ENCODE measurements around the gene HOMER2. TPM values are rescaled to one million over a fixed set of nuclear protein-coding genes. Genes with fewer than 3 reads are reported as not detected.
A peak's percentile ranks its signal among the peaks of the same experiment; 100 is the strongest.

HOMER2 gene
- total RNA-seq, 2 experiments from 2014 or later: 0.85 to 1.6 TPM

GRCh38 chr15:82807920-82808633, 144.4 kb downstream of the HOMER2 start:
- TF ChIP-seq, protein P1, sequence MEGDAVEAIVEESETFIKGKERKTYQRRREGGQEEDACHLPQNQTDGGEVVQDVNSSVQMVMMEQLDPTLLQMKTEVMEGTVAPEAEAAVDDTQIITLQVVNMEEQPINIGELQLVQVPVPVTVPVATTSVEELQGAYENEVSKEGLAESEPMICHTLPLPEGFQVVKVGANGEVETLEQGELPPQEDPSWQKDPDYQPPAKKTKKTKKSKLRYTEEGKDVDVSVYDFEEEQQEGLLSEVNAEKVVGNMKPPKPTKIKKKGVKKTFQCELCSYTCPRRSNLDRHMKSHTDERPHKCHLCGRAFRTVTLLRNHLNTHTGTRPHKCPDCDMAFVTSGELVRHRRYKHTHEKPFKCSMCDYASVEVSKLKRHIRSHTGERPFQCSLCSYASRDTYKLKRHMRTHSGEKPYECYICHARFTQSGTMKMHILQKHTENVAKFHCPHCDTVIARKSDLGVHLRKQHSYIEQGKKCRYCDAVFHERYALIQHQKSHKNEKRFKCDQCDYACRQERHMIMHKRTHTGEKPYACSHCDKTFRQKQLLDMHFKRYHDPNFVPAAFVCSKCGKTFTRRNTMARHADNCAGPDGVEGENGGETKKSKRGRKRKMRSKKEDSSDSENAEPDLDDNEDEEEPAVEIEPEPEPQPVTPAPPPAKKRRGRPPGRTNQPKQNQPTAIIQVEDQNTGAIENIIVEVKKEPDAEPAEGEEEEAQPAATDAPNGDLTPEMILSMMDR (IDR thresholded peaks at IDR 0.05): no peak
- Histone ChIP-seq H3K9me3 (ENCODE audit: control insufficient read depth in 1 of 2, insufficient read depth in 1 of 2, low read length in 2 of 2) (no peaks in the 10 kb centered on the region), H3K36me3 (ENCODE audit: insufficient read depth, low read length) (peaks cover 10% of the 10 kb centered on the region), H3K4me1 (ENCODE audit: insufficient read depth, low read length) (peaks cover 21% of the 10 kb centered on the region), H3K4me3 (ENCODE audit: low read length) (no peak overlapping the region), H3K27me3 (ENCODE audit: control insufficient read depth in 1 of 2, insufficient read depth in 2 of 2, low read length in 2 of 2) (no peaks in the 10 kb centered on the region), H3K27ac (ENCODE audit: low read depth in 1 of 2, low read length in 2 of 2) (no peak overlapping the region)
- Mint-ChIP-seq H3K27me3 (peaks cover 8% of the 10 kb centered on the region), H3K4me3 (peak overlapping the region; percentile 57), H3K4me1 (ENCODE audit: low read depth) (peaks cover 29% of the 10 kb centered on the region), H3K9me3 (no peaks in the 10 kb centered on the region), H3K36me3 (ENCODE audit: low read depth) (peaks cover 23% of the 10 kb centered on the region), H3K27ac (peak overlapping the region; percentile 94)
- ChIA-PET CTCF (interaction anchor here (1.0 to 1.5 kb wide), 2 partner anchors 57 to 204 kb away, joined by 3 to 6 read pairs; partner anchors contain the start of gene C15orf40), POLR2A (interaction anchor here (0.7 to 4.1 kb wide), 2 partner anchors 28 to 268 kb away, joined by 3 to 45 read pairs; partner anchors contain the start of gene RPS17)
- ATAC-seq (ENCODE audit: poor library complexity): no peak
- DNase-seq: no peak
- intact Hi-C loops (cut with DNase I, micrococcal nuclease): loop anchor here (2.0 to 5.0 kb wide), 6 partner anchors 57 to 267 kb away; partner anchors contain the start of genes RPS17 (in 2 of the 2) and BTBD1 (in 1 of the 2)

DNA sequence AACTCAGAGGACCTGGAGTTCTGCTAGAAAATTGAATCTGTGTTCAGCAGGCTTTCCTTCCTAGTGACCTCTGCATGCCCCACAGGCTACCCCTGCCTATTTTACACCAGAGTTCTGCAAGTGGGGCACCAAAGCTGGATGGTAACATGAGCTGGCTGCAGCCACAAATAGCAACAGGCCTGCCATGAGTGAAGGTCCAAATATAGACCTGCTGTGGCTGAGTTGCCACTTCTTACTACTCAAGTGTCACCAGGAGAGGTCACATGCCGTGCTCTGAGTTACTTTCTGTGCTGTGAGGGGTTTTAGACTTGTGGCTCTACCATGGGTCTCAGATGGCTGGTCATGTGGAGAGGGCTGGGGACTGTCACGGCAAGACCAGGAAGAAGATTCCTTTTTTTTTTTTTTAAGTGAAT, 146.5 kb downstream of the HOMER2 start, which contains the start of gene FSD2:
Gene FSD2 (minus strand): TSS at position 76 of the 413 bp plus-strand sequence. CDS start 18,679 bp downstream, outside the sequence.
- H3K4me3 Mint-ChIP-seq: no peak within 1 kb of the TSS
- H3K4me1 Mint-ChIP-seq (ENCODE audit: low read depth): peaks cover 10% of the 10 kb centered on the region
- no peaks in the 10 kb centered on the region for H3K9me3 Mint-ChIP-seq
- Histone ChIP-seq H3K27me3 (ENCODE audit: control insufficient read depth in 1 of 2, insufficient read depth in 2 of 2, low read length in 2 of 2) (peaks cover 0 to 11% of the 10 kb centered on the region in 2 experiments), H3K4me3 (ENCODE audit: low read length) (no peak within 1 kb of the TSS), H3K9me3 (ENCODE audit: control insufficient read depth in 1 of 2, insufficient read depth in 1 of 2, low read length in 2 of 2) (no peaks in the 10 kb centered on the region), H3K36me3 (ENCODE audit: insufficient read depth, low read length) (no peaks in the 10 kb centered on the region), H3K4me1 (ENCODE audit: insufficient read depth, low read length) (peaks cover 10% of the 10 kb centered on the region), H3K27ac (ENCODE audit: low read depth in 1 of 2, low read length in 2 of 2) (no peak within 1 kb of the TSS)
- POLR2A ChIA-PET: no interaction called here
- CTCF ChIA-PET: no interaction called here
- TF ChIP-seq, protein P1 (IDR thresholded peaks at IDR 0.05): no peak
- no peak within 1 kb of the TSS for H3K27ac Mint-ChIP-seq
- peaks cover 7% of the 10 kb centered on the region for H3K36me3 Mint-ChIP-seq (ENCODE audit: low read depth)
- H3K27me3 Mint-ChIP-seq: peaks cover 25% of the 10 kb centered on the region
- DNase-seq: no peak
- intact Hi-C loops (cut with DNase I, micrococcal nuclease): loop anchor here in 1 of 2 experiments (5.0 kb wide), 2 partner anchors 261 to 264 kb away; partner anchors contain the start of genes BTBD1 and RPS17
- no peak for ATAC-seq (ENCODE audit: poor library complexity)

DNA sequence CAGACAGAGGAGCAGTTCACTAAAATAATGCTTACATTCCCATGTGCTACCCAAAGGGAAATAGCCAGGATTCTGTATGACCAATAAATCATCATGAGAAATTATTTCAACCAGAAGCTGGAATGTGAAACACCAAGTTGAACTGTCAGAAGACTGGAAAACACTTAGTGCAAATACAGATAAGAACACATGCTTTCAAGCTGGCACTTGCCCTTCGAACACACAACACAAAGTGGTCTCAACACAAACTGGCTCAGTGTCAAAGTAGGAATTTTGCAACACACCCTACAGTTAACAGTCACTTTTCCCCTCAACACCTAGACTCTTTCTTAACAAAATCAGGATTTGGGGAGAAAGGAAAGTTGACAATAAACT, 148.0 kb downstream of the HOMER2 start:
- Histone ChIP-seq H3K4me3 (ENCODE audit: low read length) (no peak overlapping the region), H3K27me3 (ENCODE audit: control insufficient read depth in 1 of 2, insufficient read depth in 2 of 2, low read length in 2 of 2) (peaks cover 5 to 14% of the 10 kb centered on the region in 2 experiments), H3K27ac (ENCODE audit: low read depth in 1 of 2, low read length in 2 of 2) (no peak overlapping the region), H3K4me1 (ENCODE audit: insufficient read depth, low read length) (peaks cover 10% of the 10 kb centered on the region), H3K9me3 (ENCODE audit: control insufficient read depth in 1 of 2, insufficient read depth in 1 of 2, low read length in 2 of 2) (no peaks in the 10 kb centered on the region), H3K36me3 (ENCODE audit: insufficient read depth, low read length) (no peaks in the 10 kb centered on the region)
- Mint-ChIP-seq H3K9me3 (no peaks in the 10 kb centered on the region), H3K4me3 (no peak overlapping the region), H3K36me3 (ENCODE audit: low read depth) (no peaks in the 10 kb centered on the region), H3K4me1 (ENCODE audit: low read depth) (peaks cover 8% of the 10 kb centered on the region), H3K27ac (no peak overlapping the region), H3K27me3 (peaks cover 35% of the 10 kb centered on the region)
- TF ChIP-seq, protein P1 (IDR thresholded peaks at IDR 0.05): no peak
- intact Hi-C loops (cut with DNase I, micrococcal nuclease): no loop called here
- ChIA-PET CTCF (interaction anchor here (1.2 to 1.6 kb wide), 3 partner anchors 10 to 274 kb away, joined by 3 read pairs; no protein-coding TSS in a partner anchor), POLR2A (no interaction called here)
- ATAC-seq (ENCODE audit: poor library complexity): no peak
- DNase-seq: no peak
